ENCODE measurements around the gene NACC1. TPM values are rescaled to one million over a fixed set of nuclear protein-coding genes. Genes with fewer than 3 reads are reported as not detected.
A peak's percentile ranks its signal among the peaks of the same experiment; 100 is the strongest.

NACC1 gene
- total RNA-seq, 1 donor from 2014 or later = 50.0 TPM

GRCh38 chr19:13115936-13116281, 2.2 kb upstream of the NACC1 start:
- DNase-seq (no peak), ATAC-seq (no peak)
- intact Hi-C loops (cut with micrococcal nuclease) = no loop called here

- intact Hi-C loops (cut with micrococcal nuclease) = no loop called here
- peak; percentile 93 for DNase-seq
- peak; percentile 84 for ATAC-seq
Observed at GRCh38 chr19:13116282-13117175, 1.5 kb upstream of the NACC1 start, which contains the start of gene TRMT1. TSS of gene TRMT1 (minus strand) at chr19:13116740. CDS start at chr19:13116399, 341 bp downstream.

GRCh38 chr19:13117176-13117771, 790 bp upstream of the NACC1 start:
- no peak for DNase-seq
- ATAC-seq = peak; percentile 11
- intact Hi-C loops (cut with micrococcal nuclease) = no loop called here

GRCh38 chr19:13118424-13119193, 545 bp downstream of the NACC1 start:
- intact Hi-C loops (cut with micrococcal nuclease) = no loop called here
- peak; percentile 64 for DNase-seq
- ATAC-seq = no peak

- DNase-seq (no peak), ATAC-seq (no peak)
- intact Hi-C loops (cut with micrococcal nuclease) = no loop called here
Observed at GRCh38 chr19:13119627-13120026, 1.6 kb downstream of the NACC1 start.

GRCh38 chr19:13120031-13120430, 2.0 kb downstream of the NACC1 start:
- intact Hi-C loops (cut with micrococcal nuclease) = no loop called here
- DNase-seq (no peak), ATAC-seq (no peak)

GRCh38 chr19:13120817-13121216, 2.8 kb downstream of the NACC1 start:
- no peak for ATAC-seq
- no peak for DNase-seq
- intact Hi-C loops (cut with micrococcal nuclease) = no loop called here

GRCh38 chr19:13121551-13122274, 3.6 kb downstream of the NACC1 start:
- intact Hi-C loops (cut with micrococcal nuclease) = no loop called here

GRCh38 chr19:13122275-13122878, 4.3 kb downstream of the NACC1 start:
- no peak for DNase-seq
- ATAC-seq = no peak
- intact Hi-C loops (cut with micrococcal nuclease) = no loop called here

More at GRCh38 chr19:13121551-13122274, 3.6 kb downstream of the NACC1 start:
- ATAC-seq (no peak), DNase-seq (no peak)

- ATAC-seq = no peak
- intact Hi-C loops (cut with micrococcal nuclease) = no loop called here
- DNase-seq = no peak
Observed at GRCh38 chr19:13122980-13123957, 5.2 kb downstream of the NACC1 start.

GRCh38 chr19:13127051-13127450, 9.0 kb downstream of the NACC1 start:
- ATAC-seq (no peak), DNase-seq (no peak)
- intact Hi-C loops (cut with micrococcal nuclease) = no loop called here

GRCh38 chr19:13127811-13128575, 9.9 kb downstream of the NACC1 start:
- intact Hi-C loops (cut with micrococcal nuclease) = no loop called here
- DNase-seq (no peak), ATAC-seq (no peak)

GRCh38 chr19:13128583-13128982, 10.5 kb downstream of the NACC1 start:
- DNase-seq = no peak
- intact Hi-C loops (cut with micrococcal nuclease) = no loop called here
- peak; percentile 53 for ATAC-seq

- intact Hi-C loops (cut with micrococcal nuclease) = no loop called here
- DNase-seq (no peak), ATAC-seq (no peak)
Observed at GRCh38 chr19:13129384-13129783, 11.3 kb downstream of the NACC1 start.

- intact Hi-C loops (cut with micrococcal nuclease) = no loop called here
- DNase-seq (no peak), ATAC-seq (no peak)
Observed at GRCh38 chr19:13130886-13131490, 12.9 kb downstream of the NACC1 start.

- ATAC-seq = no peak
- DNase-seq = no peak
- intact Hi-C loops (cut with micrococcal nuclease) = no loop called here
Observed at GRCh38 chr19:13132471-13133180, 14.6 kb downstream of the NACC1 start.

Data from left ventricle myocardium superior (tissue), 1 donor.